NT2/D1 (cell line): ENCODE results near the gene GLP2R.

Experiments
- SUZ12 ChIP-seq: IDR thresholded peaks from 2 replicates; pipeline ENCODE4 v1.6.1; 2011; ENCODE audit not compliant: insufficient read length, insufficient read depth; ENCODE audit errors: extremely low read depth
- YY1 ChIP-seq: IDR thresholded peaks from 2 replicates; pipeline ENCODE4 v1.6.1; 2011; ENCODE audit not compliant: insufficient read length, insufficient read depth
- ZNF274 ChIP-seq: IDR thresholded peaks from 2 replicates; pipeline ENCODE4 v1.6.1; 2011; ENCODE audit warnings: mild to moderate bottlenecking, low read depth, low read length

GRCh38 chr17:9824094-9824493 is 1.6 kb upstream of the GLP2R start:
- TF ChIP-seq ZNF274 (no peak), YY1 (no peak), SUZ12 (no peak)
